ENCODE data around the gene ZHX3.

DNA sequence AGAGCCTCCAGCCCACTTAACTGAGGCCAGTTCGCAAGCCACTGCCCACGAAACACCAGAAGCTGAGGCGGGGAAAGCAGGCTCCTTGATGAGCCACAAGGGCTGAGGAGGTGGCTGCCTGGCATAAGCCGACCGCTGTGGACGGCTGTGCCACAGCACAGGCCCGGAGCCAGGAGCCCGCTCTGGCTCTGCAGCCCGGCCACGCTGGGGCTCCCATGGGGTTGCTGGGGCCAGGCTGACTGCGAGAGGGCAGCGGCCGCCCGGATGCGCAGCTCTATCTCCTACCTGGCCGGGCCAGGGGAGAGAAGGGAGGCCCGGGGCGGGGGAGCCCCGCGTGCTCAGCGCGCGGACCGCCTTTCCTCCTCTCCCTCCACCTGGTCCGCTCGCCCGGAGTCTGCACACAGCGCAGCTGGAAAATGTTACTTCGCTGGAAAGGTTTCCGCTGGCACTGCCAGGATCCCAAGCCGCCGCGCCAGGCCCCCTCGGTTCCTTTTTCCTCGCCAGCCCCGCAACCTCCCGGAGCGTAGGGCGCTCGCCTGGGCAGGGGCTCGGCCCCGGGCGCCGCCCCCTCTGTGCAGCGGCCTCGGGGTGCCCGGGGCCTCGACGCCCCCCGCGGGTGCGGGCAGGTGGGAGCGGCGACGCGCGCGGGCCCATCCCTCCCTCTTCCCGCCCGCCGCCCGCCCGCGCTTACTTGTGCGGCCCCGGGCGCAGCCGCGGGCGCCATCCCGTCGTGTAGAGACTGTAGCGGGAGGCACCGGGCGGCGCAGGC is 48.4 kb upstream of the ZHX3 start:
- TF ChIP-seq, protein P1, sequence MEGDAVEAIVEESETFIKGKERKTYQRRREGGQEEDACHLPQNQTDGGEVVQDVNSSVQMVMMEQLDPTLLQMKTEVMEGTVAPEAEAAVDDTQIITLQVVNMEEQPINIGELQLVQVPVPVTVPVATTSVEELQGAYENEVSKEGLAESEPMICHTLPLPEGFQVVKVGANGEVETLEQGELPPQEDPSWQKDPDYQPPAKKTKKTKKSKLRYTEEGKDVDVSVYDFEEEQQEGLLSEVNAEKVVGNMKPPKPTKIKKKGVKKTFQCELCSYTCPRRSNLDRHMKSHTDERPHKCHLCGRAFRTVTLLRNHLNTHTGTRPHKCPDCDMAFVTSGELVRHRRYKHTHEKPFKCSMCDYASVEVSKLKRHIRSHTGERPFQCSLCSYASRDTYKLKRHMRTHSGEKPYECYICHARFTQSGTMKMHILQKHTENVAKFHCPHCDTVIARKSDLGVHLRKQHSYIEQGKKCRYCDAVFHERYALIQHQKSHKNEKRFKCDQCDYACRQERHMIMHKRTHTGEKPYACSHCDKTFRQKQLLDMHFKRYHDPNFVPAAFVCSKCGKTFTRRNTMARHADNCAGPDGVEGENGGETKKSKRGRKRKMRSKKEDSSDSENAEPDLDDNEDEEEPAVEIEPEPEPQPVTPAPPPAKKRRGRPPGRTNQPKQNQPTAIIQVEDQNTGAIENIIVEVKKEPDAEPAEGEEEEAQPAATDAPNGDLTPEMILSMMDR (IDR thresholded peaks at IDR 0.05), result no peak
- TF ChIP-seq POLR2A (IDR thresholded peaks at IDR 0.05), result no peak
